Mesothelial cell of epicardium (in vitro differentiated cells): Measurements from ENCODE around the gene TARP.

Source experiments
- DNase-seq, 2 experiments: peaks; one replicate each; pipeline ENCODE4 v3.0.0; 2021; ENCODE audit warnings: low spot score in 2 of 2; ENCODE audit not compliant: unreplicated experiment in 2 of 2
- H3K27ac Mint-ChIP-seq: 2 replicates; pipeline ENCODE4 v1.8.0; 2021; ENCODE audit warnings: mixed read lengths
- H3K27me3 Mint-ChIP-seq: 2 replicates; pipeline ENCODE4 v1.8.0; 2021; ENCODE audit warnings: low read depth, mixed read lengths
- H3K36me3 Mint-ChIP-seq: 2 replicates; pipeline ENCODE4 v1.8.0; 2021; ENCODE audit warnings: mixed read lengths
- H3K4me1 Mint-ChIP-seq: 2 replicates; pipeline ENCODE4 v1.8.0; 2021; ENCODE audit warnings: mixed read lengths
- H3K4me3 Mint-ChIP-seq: 2 replicates; pipeline ENCODE4 v1.8.0; 2021; ENCODE audit warnings: mild to moderate bottlenecking, moderate library complexity, mixed read lengths
- H3K9me3 Mint-ChIP-seq: 2 replicates; pipeline ENCODE4 v1.8.0; 2021; ENCODE audit warnings: mixed read lengths
- CTCF ChIP-seq: fragments of 200-600 bp; sonication (generic); IDR thresholded peaks from one replicate; pipeline ENCODE4 v1.5.0; 2021; ENCODE audit warnings: antibody characterized with exemption; ENCODE audit not compliant: unreplicated experiment

The TARP gene

GRCh38 chr7:38316733-38317360 is 43.4 kb upstream of the TARP start:
- Mint-ChIP-seq H3K4me1 (peaks cover 13% of the 10 kb centered on the region), H3K27me3 (no peaks in the 10 kb centered on the region), H3K27ac (no peak overlapping the region), H3K4me3 (no peak overlapping the region), H3K9me3 (no peaks in the 10 kb centered on the region), H3K36me3 (no peaks in the 10 kb centered on the region)
- TF ChIP-seq CTCF: no peak
- DNase-seq: no peak

- no peaks in the 10 kb centered on the region for H3K36me3 Mint-ChIP-seq
- no peak overlapping the region for H3K4me3 Mint-ChIP-seq
- peaks cover 10% of the 10 kb centered on the region for H3K4me1 Mint-ChIP-seq
- no peak overlapping the region for H3K27ac Mint-ChIP-seq
- no peak for DNase-seq
- no peak for TF ChIP-seq CTCF
- no peaks in the 10 kb centered on the region for H3K9me3 Mint-ChIP-seq
- H3K27me3 Mint-ChIP-seq: no peaks in the 10 kb centered on the region
Observed at GRCh38 chr7:38315410-38315809, 42.0 kb upstream of the TARP start.

GRCh38 chr7:38312821-38313220 is 39.4 kb upstream of the TARP start:
- Mint-ChIP-seq H3K27ac (no peak overlapping the region), H3K27me3 (no peaks in the 10 kb centered on the region), H3K4me3 (no peak overlapping the region), H3K4me1 (peaks cover 3% of the 10 kb centered on the region), H3K9me3 (no peaks in the 10 kb centered on the region), H3K36me3 (no peaks in the 10 kb centered on the region)
- no peak for DNase-seq
- no peak for TF ChIP-seq CTCF

GRCh38 chr7:38311329-38311937 is 38.0 kb upstream of the TARP start:
- Mint-ChIP-seq H3K36me3 (no peaks in the 10 kb centered on the region), H3K27ac (no peak overlapping the region), H3K4me3 (no peak overlapping the region), H3K27me3 (no peaks in the 10 kb centered on the region), H3K9me3 (peaks cover 5% of the 10 kb centered on the region), H3K4me1 (peaks cover 3% of the 10 kb centered on the region)
- no peak for DNase-seq
- no peak for TF ChIP-seq CTCF

GRCh38 chr7:38310591-38311101 is 37.2 kb upstream of the TARP start:
- H3K9me3 Mint-ChIP-seq: peaks cover 5% of the 10 kb centered on the region
- H3K4me1 Mint-ChIP-seq: peaks cover 3% of the 10 kb centered on the region
- no peak for TF ChIP-seq CTCF
- no peaks in the 10 kb centered on the region for H3K27me3 Mint-ChIP-seq
- H3K36me3 Mint-ChIP-seq: no peaks in the 10 kb centered on the region
- H3K27ac Mint-ChIP-seq: no peak overlapping the region
- H3K4me3 Mint-ChIP-seq: no peak overlapping the region
- DNase-seq: no peak
